CD4-positive, alpha-beta T cell treated with Interleukin-17A for 4 hours (primary cell): Measurements from ENCODE around the gene RIMKLB.
"Not testable (repeated sequence)": the region's sequence is repeated elsewhere in the genome, so short reads cannot be mapped to it uniquely, and the experiment has no call there.

ENCODE experiments used
- DNase-seq: peaks from one replicate; pipeline ENCODE4 v3.0.0-alpha.2; 2020; ENCODE audit warnings: mixed read lengths

RIMKLB gene

GRCh38 chr12:8779862-8780261 is 82.1 kb downstream of the RIMKLB start:
- DNase-seq, result no peak

- DNase-seq, result no peak
Observed at GRCh38 chr12:8780389-8780788, 82.6 kb downstream of the RIMKLB start.

GRCh38 chr12:8781381-8782127 is 83.8 kb downstream of the RIMKLB start:
- no peak for DNase-seq

GRCh38 chr12:8784290-8784888 is 86.6 kb downstream of the RIMKLB start:
- no peak for DNase-seq

GRCh38 chr12:8785499-8785898 is 87.7 kb downstream of the RIMKLB start:
- no peak for DNase-seq

- DNase-seq, result not testable (repeated sequence)
Observed at GRCh38 chr12:8787206-8787605, 89.4 kb downstream of the RIMKLB start.

GRCh38 chr12:8788706-8789105 is 90.9 kb downstream of the RIMKLB start:
- DNase-seq, result not testable (repeated sequence)

- not testable (repeated sequence) for DNase-seq
Observed at GRCh38 chr12:8789341-8790013, 91.7 kb downstream of the RIMKLB start.

- DNase-seq, result not testable (repeated sequence)
Observed at GRCh38 chr12:8793226-8793625, 95.4 kb downstream of the RIMKLB start.

- not testable (repeated sequence) for DNase-seq
Observed at GRCh38 chr12:8794611-8795010, 96.8 kb downstream of the RIMKLB start.

GRCh38 chr12:8796831-8797626 is 99.2 kb downstream of the RIMKLB start:
- no peak for DNase-seq

GRCh38 chr12:8801213-8801612 is 103.4 kb downstream of the RIMKLB start:
- not testable (repeated sequence) for DNase-seq

- not testable (repeated sequence) for DNase-seq
Observed at GRCh38 chr12:8804833-8805232, 107.0 kb downstream of the RIMKLB start.

GRCh38 chr12:8805487-8805886 is 107.7 kb downstream of the RIMKLB start:
- not testable (repeated sequence) for DNase-seq

- DNase-seq, result not testable (repeated sequence)
Observed at GRCh38 chr12:8807084-8807483, 109.3 kb downstream of the RIMKLB start.

GRCh38 chr12:8810112-8810511 is 112.3 kb downstream of the RIMKLB start:
- not testable (repeated sequence) for DNase-seq

GRCh38 chr12:8813572-8814357 is 116.0 kb downstream of the RIMKLB start:
- DNase-seq, result no peak

- no peak for DNase-seq
Observed at GRCh38 chr12:8816448-8817050, 118.8 kb downstream of the RIMKLB start.

GRCh38 chr12:8817856-8818255 is 120.1 kb downstream of the RIMKLB start:
- no peak for DNase-seq

GRCh38 chr12:8818526-8818925 is 120.7 kb downstream of the RIMKLB start:
- DNase-seq, result no peak

GRCh38 chr12:8819666-8819980 is 121.8 kb downstream of the RIMKLB start:
- DNase-seq, result no peak
